ENCODE data around the gene CFAP53. TPM values are rescaled to one million over a fixed set of nuclear protein-coding genes. Genes with fewer than 3 reads are reported as not detected.
"Not testable (repeated sequence)": the region's sequence is repeated elsewhere in the genome, so short reads cannot be mapped to it uniquely, and the experiment has no call there.

Gene CFAP53
- total and polyA plus RNA-seq, 5 donors from 2014 or later, result 0.27 to 0.35 TPM; not detected in 3

- peaks cover 63% of the 10 kb centered on the region for H3K27me3 Mint-ChIP-seq
- peak overlapping the region; percentile 67 to 81 (median 74) for H3K4me3 Mint-ChIP-seq
- DNase-seq (peak; percentile 49 to 89 (median 76)), ATAC-seq (ENCODE audit: low read depth in 2 of 2) (peak; percentile 92 to 97)
- no peak overlapping the region for H3K27ac ChIP-seq (ENCODE audit: insufficient read depth, low read length, poor library complexity, severe bottlenecking)
- peak overlapping the region; percentile 72 for H3K4me3 ChIP-seq (ENCODE audit: low read depth, low read length)
- peaks cover 15% of the 10 kb centered on the region for H3K4me1 ChIP-seq (ENCODE audit: control insufficient read depth, insufficient read depth, low read length, poor library complexity, severe bottlenecking)
- no peaks in the 10 kb centered on the region for H3K9me3 ChIP-seq (ENCODE audit: control insufficient read depth in 2 of 2, low read length in 2 of 2)
- H3K4me1 Mint-ChIP-seq, result peaks cover 0 to 15% (median 8%) of the 10 kb centered on the region in 4 donors
- H3K36me3 ChIP-seq (ENCODE audit: control insufficient read depth, insufficient read depth, low read length), result no peaks in the 10 kb centered on the region
- H3K9me3 Mint-ChIP-seq, result peaks cover 0 to 2% (median 0%) of the 10 kb centered on the region in 7 donors
- no peaks in the 10 kb centered on the region for H3K36me3 Mint-ChIP-seq
- peak overlapping the region in 2 of 3 donors; percentile 74 to 84 for H3K27ac Mint-ChIP-seq
- H3K27me3 ChIP-seq (ENCODE audit: control insufficient read depth, insufficient read depth, low read length), result peaks cover 15% of the 10 kb centered on the region
Measured at GRCh38 chr18:50297621-50298442, 31.5 kb upstream of the CFAP53 start.

DNA sequence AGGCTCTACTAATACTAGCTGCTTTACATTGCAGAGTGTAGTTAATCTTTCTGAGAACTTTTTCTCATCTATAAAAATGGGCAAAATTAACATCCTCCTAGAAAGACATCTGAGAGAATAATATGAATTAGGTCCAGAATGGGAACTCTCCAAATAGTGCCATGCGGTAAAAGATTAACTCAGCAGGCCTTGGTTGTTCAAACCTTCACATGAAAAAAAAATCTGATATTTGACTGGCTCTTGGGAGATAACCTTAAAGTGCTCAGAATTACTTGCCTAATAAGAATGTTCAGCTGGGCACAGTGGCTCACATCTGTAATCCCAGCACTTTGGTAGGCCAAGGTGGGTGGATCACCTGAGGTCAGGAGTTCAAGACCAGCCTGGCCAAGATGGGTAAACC, 26.7 kb upstream of the CFAP53 start:
- Histone ChIP-seq H3K4me3 (ENCODE audit: low read depth, low read length) (no peak overlapping the region), H3K4me1 (ENCODE audit: control insufficient read depth, insufficient read depth, low read length, poor library complexity, severe bottlenecking) (peaks cover 6% of the 10 kb centered on the region), H3K36me3 (ENCODE audit: control insufficient read depth, insufficient read depth, low read length) (no peaks in the 10 kb centered on the region), H3K27me3 (ENCODE audit: control insufficient read depth, insufficient read depth, low read length) (peaks cover 4% of the 10 kb centered on the region), H3K27ac (ENCODE audit: insufficient read depth, low read length, poor library complexity, severe bottlenecking) (no peak overlapping the region), H3K9me3 (ENCODE audit: control insufficient read depth in 2 of 2, low read length in 2 of 2) (no peaks in the 10 kb centered on the region)
- no peaks in the 10 kb centered on the region for H3K9me3 Mint-ChIP-seq
- no peak overlapping the region for H3K27ac Mint-ChIP-seq
- no peaks in the 10 kb centered on the region for H3K36me3 Mint-ChIP-seq
- peak overlapping the region in 1 of 4 donors; percentile 1 for H3K4me3 Mint-ChIP-seq
- H3K4me1 Mint-ChIP-seq, result peaks cover 0 to 12% (median 8%) of the 10 kb centered on the region in 4 donors
- peaks cover 31% of the 10 kb centered on the region for H3K27me3 Mint-ChIP-seq
- ATAC-seq (ENCODE audit: low read depth in 2 of 2) (no peak), DNase-seq (no peak)

DNA sequence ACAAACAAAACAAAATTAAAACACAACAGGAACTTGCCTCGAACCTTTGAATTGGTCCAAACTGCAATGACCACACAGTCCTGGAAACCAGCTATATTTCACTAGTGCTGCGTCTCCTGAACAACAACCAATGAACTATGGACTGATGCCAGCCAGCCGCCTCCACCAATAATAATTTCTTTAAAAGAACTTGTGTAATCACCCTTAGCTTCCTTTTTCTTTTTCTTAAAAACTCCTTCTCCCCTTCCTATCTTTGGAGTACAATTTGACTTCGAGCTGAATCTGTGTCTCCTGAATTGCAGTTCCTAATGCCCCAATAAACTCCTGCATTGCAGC, 22.8 kb upstream of the CFAP53 start:
- no peak for ATAC-seq (ENCODE audit: low read depth in 2 of 2)
- Mint-ChIP-seq H3K9me3 (no peaks in the 10 kb centered on the region), H3K36me3 (peaks cover 23% of the 10 kb centered on the region), H3K27me3 (peaks cover 5% of the 10 kb centered on the region), H3K4me3 (peak overlapping the region; percentile 29 to 83 (median 69)), H3K27ac (peak overlapping the region; percentile 69 to 89 (median 69)), H3K4me1 (peaks cover 0 to 32% (median 15%) of the 10 kb centered on the region in 4 donors)
- peak overlapping the region; percentile 96 for H3K27ac ChIP-seq (ENCODE audit: insufficient read depth, low read length, poor library complexity, severe bottlenecking)
- no peaks in the 10 kb centered on the region for H3K9me3 ChIP-seq (ENCODE audit: control insufficient read depth in 2 of 2, low read length in 2 of 2)
- peaks cover 2% of the 10 kb centered on the region for H3K27me3 ChIP-seq (ENCODE audit: control insufficient read depth, insufficient read depth, low read length)
- H3K4me3 ChIP-seq (ENCODE audit: low read depth, low read length), result no peak overlapping the region
- peaks cover 14% of the 10 kb centered on the region for H3K4me1 ChIP-seq (ENCODE audit: control insufficient read depth, insufficient read depth, low read length, poor library complexity, severe bottlenecking)
- DNase-seq, result no peak
- H3K36me3 ChIP-seq (ENCODE audit: control insufficient read depth, insufficient read depth, low read length), result peaks cover 15% of the 10 kb centered on the region

GRCh38 chr18:50288348-50289107, 22.2 kb upstream of the CFAP53 start:
- not testable (repeated sequence) for H3K27me3 ChIP-seq (ENCODE audit: control insufficient read depth, insufficient read depth, low read length); H3K27me3 Mint-ChIP-seq; ATAC-seq (ENCODE audit: low read depth in 2 of 2); H3K9me3 Mint-ChIP-seq; DNase-seq; H3K9me3 ChIP-seq (ENCODE audit: control insufficient read depth in 2 of 2, low read length in 2 of 2)
- H3K36me3 ChIP-seq (ENCODE audit: control insufficient read depth, insufficient read depth, low read length), result peaks cover 20% of the 10 kb centered on the region
- peaks cover 14% of the 10 kb centered on the region for H3K4me1 ChIP-seq (ENCODE audit: control insufficient read depth, insufficient read depth, low read length, poor library complexity, severe bottlenecking)
- Mint-ChIP-seq H3K27ac (peak overlapping the region; percentile 99 to 100 (median 100)), H3K4me1 (peaks cover 0 to 37% (median 16%) of the 10 kb centered on the region in 4 donors), H3K4me3 (peak overlapping the region; percentile 94 to 100 (median 98)), H3K36me3 (peaks cover 28% of the 10 kb centered on the region)
- H3K27ac ChIP-seq (ENCODE audit: insufficient read depth, low read length, poor library complexity, severe bottlenecking), result peak overlapping the region; percentile 96
- peak overlapping the region; percentile 93 for H3K4me3 ChIP-seq (ENCODE audit: low read depth, low read length)

GRCh38 chr18:50287441-50288347, 21.4 kb upstream of the CFAP53 start, which contains the start of gene CXXC1:
Gene CXXC1, minus strand, starts transcription at chr18:50287692. Its CDS starts 103 bp downstream, at chr18:50287589.
- H3K9me3 Mint-ChIP-seq, result no peaks in the 10 kb centered on the region
- Histone ChIP-seq H3K4me1 (ENCODE audit: control insufficient read depth, insufficient read depth, low read length, poor library complexity, severe bottlenecking) (peaks cover 14% of the 10 kb centered on the region), H3K27ac (ENCODE audit: insufficient read depth, low read length, poor library complexity, severe bottlenecking) (peak within 1 kb of the TSS; percentile 96), H3K36me3 (ENCODE audit: control insufficient read depth, insufficient read depth, low read length) (peaks cover 28% of the 10 kb centered on the region), H3K9me3 (ENCODE audit: control insufficient read depth in 2 of 2, low read length in 2 of 2) (no peaks in the 10 kb centered on the region), H3K4me3 (ENCODE audit: low read depth, low read length) (peak within 1 kb of the TSS; percentile 93), H3K27me3 (ENCODE audit: control insufficient read depth, insufficient read depth, low read length) (peaks cover 2% of the 10 kb centered on the region)
- H3K27me3 Mint-ChIP-seq, result peaks cover 5% of the 10 kb centered on the region
- ATAC-seq (ENCODE audit: low read depth in 2 of 2) (peak; percentile 91 to 92), DNase-seq (peak; percentile 97 to 99 (median 97))
- peak within 1 kb of the TSS; percentile 94 to 100 (median 98) for H3K4me3 Mint-ChIP-seq
- peaks cover 37% of the 10 kb centered on the region for H3K36me3 Mint-ChIP-seq
- H3K4me1 Mint-ChIP-seq, result peaks cover 0 to 42% (median 18%) of the 10 kb centered on the region in 4 donors
- peak within 1 kb of the TSS; percentile 99 to 100 (median 100) for H3K27ac Mint-ChIP-seq

GRCh38 chr18:50287028-50287440, 20.7 kb upstream of the CFAP53 start:
- Mint-ChIP-seq H3K9me3 (no peaks in the 10 kb centered on the region), H3K27ac (peak overlapping the region; percentile 99 to 100 (median 100)), H3K4me1 (peaks cover 0 to 47% (median 18%) of the 10 kb centered on the region in 4 donors), H3K4me3 (peak overlapping the region; percentile 94 to 100 (median 98)), H3K27me3 (no peaks in the 10 kb centered on the region), H3K36me3 (peaks cover 39% of the 10 kb centered on the region)
- ATAC-seq (ENCODE audit: low read depth in 2 of 2) (no peak), DNase-seq (no peak)
- Histone ChIP-seq H3K9me3 (ENCODE audit: control insufficient read depth in 2 of 2, low read length in 2 of 2) (no peaks in the 10 kb centered on the region), H3K4me3 (ENCODE audit: low read depth, low read length) (peak overlapping the region; percentile 93), H3K4me1 (ENCODE audit: control insufficient read depth, insufficient read depth, low read length, poor library complexity, severe bottlenecking) (peaks cover 18% of the 10 kb centered on the region), H3K27ac (ENCODE audit: insufficient read depth, low read length, poor library complexity, severe bottlenecking) (peak overlapping the region; percentile 96), H3K36me3 (ENCODE audit: control insufficient read depth, insufficient read depth, low read length) (peaks cover 28% of the 10 kb centered on the region), H3K27me3 (ENCODE audit: control insufficient read depth, insufficient read depth, low read length) (no peaks in the 10 kb centered on the region)
